GM18951 (cell line): ENCODE data around the gene TSPAN9.

ENCODE experiments used
- POLR2A ChIP-seq: IDR thresholded peaks from 4 replicates; pipeline ENCODE4 v1.6.1; 2011; ENCODE audit warnings: mild to moderate bottlenecking; ENCODE audit not compliant: insufficient read length, insufficient read depth; ENCODE audit errors: extremely low read depth
- in situ Hi-C: fragments of 300-500 bp; cut with MboI; formaldehyde crosslinking; loops from one replicate; pipeline ENCODE4 v1.12.0; 2022; ENCODE audit warnings: low sequenced_read_pairs, mixed read lengths, inconsistent platforms; ENCODE audit not compliant: unreplicated experiment

The TSPAN9 gene

DNA sequence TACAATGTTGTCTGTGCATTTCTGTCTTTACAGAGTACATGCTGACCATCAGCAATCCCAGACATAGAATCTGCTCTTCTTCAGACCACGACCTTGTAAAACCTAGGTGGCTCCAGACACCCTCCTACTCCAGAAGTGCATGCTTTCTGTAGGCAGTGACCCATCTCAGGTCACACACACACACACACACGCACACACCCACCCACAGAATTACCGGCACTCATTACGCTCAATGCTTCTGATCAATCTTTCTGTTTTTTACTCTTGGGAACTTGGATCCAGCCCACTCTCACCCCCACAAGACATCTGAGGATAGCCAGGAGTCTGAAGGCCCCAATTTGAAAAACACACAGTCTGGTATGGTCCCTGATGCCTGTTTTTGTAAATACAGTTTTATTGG, 7.5 kb upstream of the TSPAN9 start:
- TF ChIP-seq POLR2A = no peak
- in situ Hi-C loops = no loop called here

DNA sequence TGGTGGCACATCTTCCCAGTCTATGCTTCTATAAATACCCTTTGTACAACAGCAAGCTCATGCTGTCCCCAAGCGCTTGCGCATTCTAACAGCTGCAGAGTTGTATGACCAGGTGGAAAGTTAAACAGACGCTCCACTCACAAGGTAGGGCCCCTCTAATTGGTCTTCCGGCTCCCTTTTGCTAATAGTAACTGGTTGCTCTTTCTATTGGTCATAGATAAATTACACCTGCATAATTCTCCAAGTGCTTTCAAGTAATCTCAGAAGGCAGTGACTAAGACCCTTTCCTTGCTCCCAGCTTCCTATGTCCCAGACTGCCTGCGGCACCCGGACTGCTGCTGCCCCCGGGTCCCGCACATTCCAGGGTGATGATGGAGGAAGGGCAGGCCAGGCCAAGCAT, 6.1 kb upstream of the TSPAN9 start:
- in situ Hi-C loops = no loop called here
- TF ChIP-seq POLR2A = no peak

DNA sequence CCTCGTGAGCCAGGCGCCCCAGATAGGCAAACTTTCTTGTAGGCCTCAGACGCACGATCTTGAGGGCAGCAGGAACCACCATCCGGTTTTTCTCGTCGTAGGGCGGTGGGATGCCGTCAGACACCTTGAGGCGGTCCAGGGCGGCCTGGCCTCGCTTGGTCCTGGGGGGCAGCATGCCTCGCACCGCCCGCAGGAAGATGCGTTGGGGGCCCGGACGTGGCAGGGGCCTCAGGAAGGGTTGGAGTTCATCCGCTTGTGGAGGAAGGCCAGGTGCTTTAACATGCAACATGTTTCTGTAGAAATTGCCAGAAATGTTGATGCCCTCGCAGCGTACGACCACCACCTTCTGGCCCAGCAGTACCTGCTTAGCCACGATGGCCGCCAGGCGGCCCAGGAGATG, 5.5 kb upstream of the TSPAN9 start:
- TF ChIP-seq POLR2A = no peak
- in situ Hi-C loops = no loop called here

DNA sequence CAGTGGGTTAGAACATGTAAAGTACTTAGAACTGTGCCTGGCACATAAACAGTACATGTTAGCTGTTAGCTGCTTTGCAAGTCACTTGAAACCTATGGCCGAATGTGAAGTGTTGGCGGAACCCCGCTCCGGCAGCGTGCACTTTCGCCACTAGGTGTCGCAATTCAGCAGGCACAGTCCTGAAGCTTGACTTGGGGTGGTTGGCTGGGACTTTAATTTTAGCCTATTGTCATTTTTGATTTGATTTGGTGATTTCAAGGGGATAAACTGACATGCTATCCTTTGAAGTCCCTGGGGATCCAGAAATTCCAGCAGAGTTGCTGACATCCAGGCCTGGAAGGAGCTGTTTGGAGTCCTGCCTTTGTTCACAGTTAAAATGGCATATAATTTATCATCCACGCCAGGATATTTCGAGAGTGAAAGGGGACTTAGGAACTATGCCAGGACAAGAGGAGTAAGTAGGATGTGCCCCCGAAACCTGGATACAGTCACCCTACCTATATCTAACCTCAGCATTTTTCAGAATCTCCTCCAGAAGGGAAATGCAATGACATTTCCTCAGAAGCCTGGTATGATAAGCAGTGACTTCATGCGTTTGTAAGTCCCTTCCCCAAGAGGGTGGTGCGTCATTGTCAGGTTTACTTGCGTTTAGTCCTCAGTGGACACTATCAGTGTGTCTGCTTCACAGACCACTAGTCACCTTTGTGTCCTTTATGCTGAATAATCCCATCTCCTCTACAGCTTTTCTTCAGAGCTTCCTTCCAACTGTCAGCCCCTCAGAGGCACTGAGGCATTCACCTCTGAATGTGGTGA, 3.5 kb upstream of the TSPAN9 start:
- no peak for TF ChIP-seq POLR2A
- in situ Hi-C loops = no loop called here

DNA sequence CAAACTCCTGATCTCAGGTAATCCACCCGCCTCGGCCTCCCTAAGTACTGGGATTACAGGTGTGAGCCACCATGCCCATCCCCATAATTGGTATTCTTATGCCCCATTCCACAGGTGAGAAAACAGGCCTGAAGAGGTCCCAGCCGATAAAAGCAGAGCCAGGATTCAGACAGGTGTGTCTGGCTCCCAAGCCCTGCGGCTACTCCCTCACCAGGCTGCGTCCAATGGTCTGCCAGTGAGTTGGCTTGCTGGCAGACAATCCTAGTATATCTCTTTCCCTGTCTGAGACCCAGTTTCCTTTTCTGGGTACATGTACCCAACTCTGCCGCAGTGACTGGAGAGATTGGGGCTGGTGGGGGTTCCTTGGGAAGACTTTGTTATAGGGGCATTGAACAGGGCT, 1.9 kb upstream of the TSPAN9 start:
- TF ChIP-seq POLR2A = no peak
- in situ Hi-C loops = no loop called here

DNA sequence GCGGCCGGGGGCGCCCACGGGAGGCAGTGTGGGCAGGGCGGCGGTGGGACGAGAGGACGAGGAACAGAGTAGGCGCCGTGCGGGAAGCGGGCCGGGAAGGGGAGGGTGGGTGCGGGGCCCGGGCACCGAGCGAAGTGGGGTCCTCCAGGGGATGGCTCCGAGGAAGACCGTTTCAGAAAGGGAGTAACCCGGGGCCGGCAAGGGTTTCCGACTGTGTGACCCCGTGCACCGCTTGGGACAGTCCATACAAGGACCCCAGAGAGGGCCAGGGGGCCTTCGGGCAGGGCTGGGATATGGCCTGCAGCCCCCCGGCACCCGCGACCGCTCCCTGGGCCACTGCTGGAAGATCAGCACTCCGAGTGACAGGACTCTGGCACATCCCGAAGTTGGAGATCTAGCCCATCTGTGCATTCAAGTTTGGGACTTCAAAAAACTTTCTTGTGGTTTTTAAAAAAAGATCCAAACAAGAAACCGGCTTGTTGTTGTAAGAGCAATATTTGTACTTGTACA, 448 bp downstream of the TSPAN9 start:
- in situ Hi-C loops = no loop called here
- no peak for TF ChIP-seq POLR2A

DNA sequence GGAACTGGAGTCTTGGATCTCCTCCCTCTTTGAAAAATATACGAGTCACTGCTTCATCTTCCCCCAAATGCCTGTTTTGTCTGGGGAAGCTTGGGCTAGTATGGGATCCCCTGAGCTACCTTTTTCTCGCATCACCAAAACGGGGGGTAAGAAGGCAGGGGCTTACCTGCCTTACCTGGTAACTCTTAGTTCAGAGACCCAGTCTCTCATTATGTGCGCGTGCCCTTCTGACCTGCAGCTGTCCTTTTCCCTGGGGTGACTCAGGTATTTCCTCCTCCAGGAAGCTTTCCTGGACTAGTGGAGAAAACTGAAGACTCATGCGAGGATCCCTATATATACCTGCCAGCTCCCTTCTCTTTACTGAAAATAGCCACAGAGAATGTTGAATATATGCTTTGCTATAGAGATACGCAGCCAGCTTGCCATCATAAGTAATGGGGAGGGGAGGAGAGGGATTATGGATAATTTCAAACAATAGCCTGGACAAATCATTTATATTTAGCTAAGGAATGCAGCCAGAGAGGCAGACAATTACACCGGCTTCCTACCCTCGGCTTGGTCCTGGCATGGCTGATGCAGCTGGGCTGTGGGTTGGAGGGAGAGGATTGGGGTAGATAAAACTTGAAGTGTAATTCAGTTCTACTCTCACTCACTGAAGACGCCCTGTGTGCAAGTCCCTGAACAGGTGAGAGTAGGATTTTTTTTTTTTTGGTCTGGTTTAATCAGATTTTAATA, 1.1 kb downstream of the TSPAN9 start:
- in situ Hi-C loops = no loop called here

DNA sequence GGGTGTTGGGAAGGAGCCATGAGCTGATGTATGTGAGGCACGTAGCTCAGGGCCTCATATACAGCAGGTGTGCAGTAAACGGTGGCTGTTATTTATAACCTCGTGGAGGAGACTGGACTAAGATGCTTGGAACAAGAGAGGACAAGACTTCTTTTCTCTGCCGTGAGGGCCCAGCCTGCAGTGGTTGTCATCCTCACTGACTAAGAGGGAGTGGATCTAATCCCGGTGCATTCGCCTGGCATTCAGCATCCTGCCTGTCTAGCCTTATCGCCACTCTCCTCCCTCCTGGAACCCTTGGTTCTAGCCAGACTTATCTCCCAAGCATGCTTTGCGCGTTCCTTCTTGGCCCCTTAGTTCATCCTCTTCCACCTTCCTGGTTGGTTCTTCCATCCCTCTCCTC, 3.9 kb downstream of the TSPAN9 start:
- in situ Hi-C loops = no loop called here
- TF ChIP-seq POLR2A = no peak

More for the DNA sequence above, 1.1 kb downstream of the TSPAN9 start:
- TF ChIP-seq POLR2A = no peak

DNA sequence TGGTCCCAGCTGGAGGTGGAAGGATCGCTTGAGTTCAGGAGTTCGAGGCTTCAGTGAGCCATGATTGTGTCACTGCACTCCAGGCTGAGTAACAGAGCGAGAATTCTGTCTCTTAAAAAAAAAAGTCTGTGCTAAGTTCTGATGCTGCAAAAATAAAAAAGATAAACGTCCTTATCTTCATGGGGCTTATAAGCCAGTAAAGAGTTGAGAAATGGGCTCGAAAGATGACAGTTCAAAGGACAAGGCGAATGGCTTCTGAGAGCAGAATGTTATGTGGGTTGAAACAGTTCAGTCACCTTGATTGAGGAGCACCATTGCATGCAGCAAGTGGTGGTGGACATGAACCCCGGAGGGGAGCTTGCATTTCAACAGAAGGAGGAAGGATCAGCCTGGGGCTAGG, 4.7 kb downstream of the TSPAN9 start:
- TF ChIP-seq POLR2A = no peak
- in situ Hi-C loops = no loop called here

DNA sequence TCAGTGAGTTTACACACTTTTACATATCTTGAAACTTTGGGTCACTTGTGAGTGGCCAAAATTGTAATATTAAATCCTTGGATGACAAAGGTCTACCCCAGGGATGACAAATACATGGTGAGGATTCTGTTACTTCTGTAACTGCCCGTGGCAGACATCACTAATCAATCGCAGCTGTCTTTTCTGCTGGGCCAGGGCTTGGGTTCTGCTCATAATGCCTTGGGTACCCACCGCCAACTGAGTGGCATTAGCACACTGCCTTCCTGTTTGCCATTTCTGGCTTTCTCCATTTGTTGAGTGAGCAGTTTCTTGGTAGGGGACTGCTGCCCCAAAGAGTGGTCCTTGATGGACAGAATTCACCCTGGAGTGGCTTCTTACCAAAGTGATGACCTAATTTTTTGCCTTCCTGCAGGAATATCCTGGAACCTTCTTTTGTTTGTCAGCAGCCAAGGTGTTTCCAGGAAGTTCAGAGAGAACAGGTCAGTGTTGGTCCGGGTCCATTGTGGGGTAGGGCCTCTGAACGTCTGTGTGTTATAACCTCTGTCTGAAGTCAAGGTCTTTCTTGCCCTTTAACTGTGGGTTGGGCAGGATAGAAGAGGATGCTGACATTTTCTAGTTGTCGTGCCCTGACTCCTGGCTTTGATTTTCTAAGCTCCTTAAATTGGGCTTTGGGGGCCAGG, 6.2 kb downstream of the TSPAN9 start:
- TF ChIP-seq POLR2A = no peak
- in situ Hi-C loops = no loop called here

DNA sequence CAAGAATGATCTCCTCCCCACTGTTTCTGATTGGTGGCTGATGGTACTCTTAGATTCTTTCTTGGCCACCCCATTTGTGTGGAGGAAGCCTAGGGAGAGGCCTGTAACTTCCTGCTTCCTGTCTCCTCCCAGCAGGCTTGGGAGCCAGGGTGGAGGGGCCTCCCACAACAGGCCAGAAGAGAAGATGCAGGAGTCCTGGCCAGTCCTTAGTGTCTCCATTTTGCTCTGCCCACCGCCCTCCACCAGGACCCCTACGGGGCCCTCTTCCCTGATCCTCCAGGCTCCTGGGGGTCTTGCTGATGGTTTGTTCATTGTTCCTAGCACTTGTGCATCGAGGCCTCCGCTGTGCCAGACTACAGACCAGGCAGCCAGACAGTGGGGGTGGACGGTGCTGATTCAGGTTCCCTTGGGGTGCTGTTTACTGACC, 6.8 kb downstream of the TSPAN9 start:
- TF ChIP-seq POLR2A = no peak
- in situ Hi-C loops = no loop called here

DNA sequence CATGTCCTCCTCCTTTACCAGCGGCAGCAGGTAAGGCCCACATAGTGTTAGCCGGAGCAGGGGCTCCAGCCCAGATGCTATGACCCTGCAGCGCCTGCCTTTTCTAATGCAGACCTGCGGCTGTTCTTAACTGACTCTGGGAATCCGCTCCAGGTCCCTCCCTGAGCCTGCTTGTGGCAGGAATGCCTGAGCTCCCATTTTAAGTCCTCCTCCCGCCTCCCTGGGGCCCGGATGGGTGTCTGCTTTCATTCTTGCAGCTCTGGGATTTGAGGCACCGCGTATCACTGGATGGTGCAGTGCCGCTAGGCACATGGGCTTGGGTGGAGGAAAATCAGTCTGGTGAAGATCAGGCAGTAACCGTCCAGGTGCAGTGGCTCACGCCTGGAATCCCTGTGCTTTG, 7.6 kb downstream of the TSPAN9 start:
- TF ChIP-seq POLR2A = no peak
- in situ Hi-C loops = no loop called here
